Stimulated activated CD8-positive, alpha-beta memory T cell treated with anti-CD3 and anti-CD28 coated beads, Interleukin-7, amount 100 ng/mL, for 48 hours (primary cell): Measurements from ENCODE around the gene PTS.
A peak's percentile ranks its signal among the peaks of the same experiment; 100 is the strongest.

Experiments
- DNase-seq, 2 donors: peaks; one replicate each; pipeline ENCODE4 v3.0.0-alpha.2; 2020; ENCODE audit warnings: low read depth in 1 of 2; ENCODE audit errors: extremely low read depth in 1 of 2

PTS gene

DNA sequence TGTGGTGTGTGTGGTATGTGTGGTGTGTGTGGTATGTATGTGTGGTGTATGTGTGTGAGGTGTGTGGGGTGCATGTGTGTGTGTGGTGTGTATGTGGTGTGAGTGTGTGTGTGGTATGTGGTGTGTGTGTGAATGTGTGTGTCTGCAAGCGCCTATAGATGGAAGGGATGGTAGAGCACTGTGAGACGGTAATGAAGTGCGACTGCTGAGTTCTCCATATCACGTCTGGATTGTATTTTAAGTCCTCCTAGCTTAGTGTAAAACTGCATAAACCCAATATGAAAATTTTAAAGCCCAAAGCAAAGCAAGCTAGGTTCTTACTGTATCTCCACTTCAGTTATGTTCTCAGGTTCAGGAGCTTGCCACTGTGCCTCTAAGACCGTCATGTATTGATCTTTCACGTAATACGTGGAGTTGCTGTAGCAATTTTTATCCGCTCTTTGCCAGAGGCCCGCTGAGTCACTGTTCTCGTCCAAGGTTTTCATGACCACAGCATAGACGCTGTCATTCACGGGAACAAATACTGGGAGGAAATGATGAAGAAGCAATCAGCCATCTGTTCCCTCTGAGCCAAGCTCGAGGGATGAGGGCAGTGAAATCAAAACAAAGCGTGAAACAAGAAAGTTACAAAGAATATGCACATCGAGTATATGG lies 29.0 kb downstream of the PTS start:
- DNase-seq, result no peak

DNA sequence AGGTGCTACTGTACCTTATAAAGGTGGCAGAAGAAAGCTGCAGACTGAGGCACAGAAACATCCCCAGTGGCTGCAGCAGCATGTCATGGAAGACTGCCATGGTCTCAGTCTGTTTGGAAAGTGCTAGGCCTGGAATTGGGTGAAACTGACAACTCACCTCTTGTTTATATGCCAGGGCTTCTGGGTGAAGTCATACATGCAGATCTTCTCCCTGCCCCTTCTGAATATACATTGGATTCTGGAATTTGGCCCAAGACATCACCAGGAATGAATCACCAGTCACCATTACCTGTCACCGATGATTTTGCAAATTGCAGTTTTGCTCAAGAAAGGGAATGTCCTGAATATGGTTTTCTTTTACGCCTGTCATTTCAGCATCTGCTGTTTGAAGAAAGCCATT lies 34.3 kb downstream of the PTS start, which contains the start of gene PLET1:
TSS of gene PLET1 (minus strand) at position 371 of the 400 bp plus-strand sequence. CDS start at position 100, 271 bp downstream.
- DNase-seq, result no peak

DNA sequence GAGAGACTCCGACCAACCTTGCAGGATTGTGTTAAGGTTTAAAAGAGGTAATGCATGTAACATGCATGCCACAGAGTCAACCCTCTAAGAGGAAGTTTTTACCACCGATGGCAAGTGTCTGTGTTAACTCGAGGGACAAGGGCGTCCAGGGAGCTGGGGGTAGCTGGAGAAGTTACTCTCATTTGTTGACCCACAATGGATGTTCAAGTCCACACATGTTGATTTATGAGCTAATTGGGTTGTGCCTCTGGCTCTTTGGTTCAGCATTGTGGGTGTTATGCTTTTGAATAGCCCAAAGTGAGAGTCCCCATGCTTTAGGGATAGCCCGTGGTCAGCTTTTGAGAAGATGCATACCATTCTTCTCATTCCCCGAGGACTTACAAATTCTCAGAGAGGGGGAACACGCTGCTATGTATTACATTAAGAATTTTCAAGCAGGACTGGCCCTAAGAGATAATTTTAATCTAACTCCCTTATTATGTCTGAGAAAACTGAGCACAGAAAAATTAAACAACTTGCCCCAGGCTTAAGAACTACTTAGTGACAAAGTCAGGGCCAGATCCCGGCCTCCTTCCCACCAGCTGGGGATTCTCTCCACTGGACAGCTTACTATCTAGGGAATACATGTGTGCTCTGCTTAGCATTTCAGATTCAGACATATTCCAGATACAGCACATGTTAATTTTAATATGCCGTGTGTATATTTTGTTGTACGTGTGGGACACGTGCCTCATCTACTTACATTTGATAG lies 39.6 kb downstream of the PTS start:
- no peak for DNase-seq

DNA sequence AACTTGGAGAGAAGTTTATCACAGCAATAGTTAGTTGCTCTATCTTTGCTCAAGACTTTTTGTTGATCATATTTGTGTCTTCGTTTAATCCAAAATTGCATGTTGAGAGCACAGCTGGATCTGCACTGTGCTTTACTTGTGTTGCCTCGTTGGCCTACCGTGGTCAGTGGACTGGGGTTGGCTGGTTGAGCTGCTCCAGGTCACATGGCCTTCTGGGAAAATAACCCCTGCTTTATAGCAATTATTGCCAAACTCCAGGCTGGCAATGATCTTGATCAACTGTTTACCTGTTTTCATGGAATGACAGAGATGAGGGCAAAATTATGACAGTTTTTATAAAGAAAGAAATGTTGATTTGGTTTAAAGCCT lies 40.2 kb downstream of the PTS start:
- DNase-seq, result no peak

DNA sequence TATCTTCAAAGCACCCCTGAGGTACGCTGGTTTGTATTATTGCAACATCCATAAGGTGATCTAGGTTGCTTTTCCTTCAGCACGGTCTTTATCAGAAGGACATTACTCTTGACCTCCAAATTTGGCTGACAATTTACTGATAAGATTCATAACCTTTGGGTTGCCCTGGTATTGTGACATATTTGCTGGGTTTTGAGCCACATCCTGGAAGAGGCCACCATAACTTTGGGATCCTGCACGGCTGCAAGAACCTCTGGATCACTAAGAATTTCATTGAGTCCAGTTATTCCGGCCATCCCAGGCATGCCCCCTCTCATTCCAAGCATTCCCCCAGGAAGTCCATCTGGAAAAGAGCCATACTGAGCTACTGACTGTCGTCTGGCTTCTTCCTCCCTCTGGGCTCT lies 41.0 kb downstream of the PTS start:
- DNase-seq, result no peak

DNA sequence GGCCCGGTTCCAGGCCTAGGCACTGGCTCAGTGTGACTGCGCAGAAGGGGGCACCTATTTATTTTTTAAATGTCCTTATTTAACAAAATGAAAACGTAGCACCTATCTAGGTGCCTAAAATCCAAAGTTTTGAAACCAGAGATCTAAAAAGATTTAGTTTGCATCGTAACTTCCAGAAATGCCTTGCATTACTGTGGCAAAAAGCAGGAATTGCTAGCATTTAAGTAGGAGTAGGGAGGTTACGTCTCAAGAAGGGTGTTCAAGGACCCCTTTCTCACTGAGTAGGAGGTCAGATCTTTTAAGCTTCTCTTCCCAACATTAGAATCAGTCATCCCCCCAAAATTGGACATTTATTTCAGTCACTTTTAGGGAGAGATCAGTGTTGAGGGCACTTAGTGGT lies 42.2 kb downstream of the PTS start:
- no peak for DNase-seq

DNA sequence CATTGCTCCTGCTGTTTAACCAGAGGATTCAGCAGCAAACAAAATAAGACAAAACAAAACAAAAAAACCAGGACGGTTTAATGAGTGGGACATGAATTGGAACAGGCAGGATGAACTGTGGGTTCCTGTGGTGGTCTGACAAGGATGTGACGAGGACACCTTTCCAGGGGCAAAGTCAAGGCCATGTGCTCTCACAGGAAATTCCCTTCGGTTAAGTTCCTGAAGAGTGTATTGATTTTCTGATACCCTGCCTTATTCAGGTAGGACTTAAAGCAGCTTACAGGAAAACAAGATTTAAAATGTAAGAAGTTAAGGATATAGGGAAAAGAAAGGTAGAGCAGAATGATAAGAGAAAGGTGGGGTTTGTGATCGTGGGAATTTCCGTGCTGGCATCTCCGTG lies 42.9 kb downstream of the PTS start:
- DNase-seq, result no peak

DNA sequence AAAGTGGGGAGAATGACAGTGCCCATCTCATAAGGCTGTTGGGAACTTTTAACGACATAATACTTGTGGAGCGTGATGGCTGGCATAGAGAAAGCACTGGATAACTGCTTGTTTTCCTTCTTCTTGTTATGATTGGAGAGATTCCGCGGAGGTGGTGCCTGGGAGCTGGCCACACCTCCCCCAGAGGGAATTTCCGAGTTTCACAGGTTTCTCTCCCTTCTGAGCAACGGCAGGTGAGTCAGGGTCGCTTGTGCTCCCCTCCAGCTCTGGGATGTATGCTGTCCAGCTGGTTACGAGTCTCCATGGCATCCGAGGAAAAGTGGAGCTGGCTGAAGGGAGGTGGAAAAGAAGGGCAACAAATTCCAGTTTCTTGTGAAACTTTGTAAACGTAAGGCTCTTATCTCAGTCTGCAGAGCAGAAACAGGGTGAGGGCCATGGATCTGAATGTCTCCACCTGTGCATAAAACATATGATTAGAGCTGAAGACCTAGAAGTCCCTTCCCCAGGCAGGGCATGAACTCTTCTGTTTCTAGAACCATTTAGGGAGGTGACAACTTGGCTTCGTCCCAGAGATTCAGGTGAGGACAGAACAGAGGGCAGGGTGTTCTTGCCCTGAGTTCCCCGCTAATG lies 44.4 kb downstream of the PTS start:
- DNase-seq, result no peak

DNA sequence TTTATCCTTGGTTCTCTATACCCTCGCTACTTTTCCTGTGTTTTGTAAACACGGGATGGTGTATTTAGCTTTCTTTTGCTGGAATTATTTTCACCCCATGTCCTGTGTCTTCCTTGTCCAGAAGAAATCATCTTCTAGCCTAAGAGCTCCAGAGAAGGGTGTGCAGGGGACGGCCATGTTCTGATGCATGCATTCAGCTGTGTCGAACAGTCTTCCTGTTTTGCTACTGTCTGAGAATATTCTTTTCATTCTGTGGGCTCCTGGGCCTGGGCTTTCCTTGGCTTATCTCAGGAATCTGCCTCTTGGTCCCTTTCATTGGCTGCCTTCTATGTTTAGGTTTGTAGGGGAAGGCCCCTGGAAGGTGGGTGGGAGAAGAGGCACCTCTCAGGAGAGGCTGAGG lies 45.0 kb downstream of the PTS start:
- no peak for DNase-seq

DNA sequence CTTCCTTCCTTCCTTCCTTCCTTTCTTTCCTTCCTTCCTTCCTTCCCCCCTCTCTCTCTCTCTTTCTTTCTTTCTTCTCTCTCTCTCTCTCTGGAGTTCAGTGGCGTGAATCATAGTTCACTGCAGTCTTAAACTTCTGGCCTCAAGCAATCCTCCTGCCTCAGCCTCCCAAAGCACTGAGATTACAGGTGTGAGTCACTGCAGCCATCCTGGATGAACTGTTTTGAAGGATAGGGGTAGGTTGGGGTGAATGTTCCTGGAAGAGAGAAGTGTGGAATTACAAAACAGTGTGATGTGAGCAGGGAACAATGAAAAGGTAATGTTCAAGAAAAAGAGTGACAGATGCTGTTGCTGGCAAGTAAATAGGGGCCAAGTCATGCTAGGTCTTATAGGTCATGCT lies 46.8 kb downstream of the PTS start:
- DNase-seq, result no peak

DNA sequence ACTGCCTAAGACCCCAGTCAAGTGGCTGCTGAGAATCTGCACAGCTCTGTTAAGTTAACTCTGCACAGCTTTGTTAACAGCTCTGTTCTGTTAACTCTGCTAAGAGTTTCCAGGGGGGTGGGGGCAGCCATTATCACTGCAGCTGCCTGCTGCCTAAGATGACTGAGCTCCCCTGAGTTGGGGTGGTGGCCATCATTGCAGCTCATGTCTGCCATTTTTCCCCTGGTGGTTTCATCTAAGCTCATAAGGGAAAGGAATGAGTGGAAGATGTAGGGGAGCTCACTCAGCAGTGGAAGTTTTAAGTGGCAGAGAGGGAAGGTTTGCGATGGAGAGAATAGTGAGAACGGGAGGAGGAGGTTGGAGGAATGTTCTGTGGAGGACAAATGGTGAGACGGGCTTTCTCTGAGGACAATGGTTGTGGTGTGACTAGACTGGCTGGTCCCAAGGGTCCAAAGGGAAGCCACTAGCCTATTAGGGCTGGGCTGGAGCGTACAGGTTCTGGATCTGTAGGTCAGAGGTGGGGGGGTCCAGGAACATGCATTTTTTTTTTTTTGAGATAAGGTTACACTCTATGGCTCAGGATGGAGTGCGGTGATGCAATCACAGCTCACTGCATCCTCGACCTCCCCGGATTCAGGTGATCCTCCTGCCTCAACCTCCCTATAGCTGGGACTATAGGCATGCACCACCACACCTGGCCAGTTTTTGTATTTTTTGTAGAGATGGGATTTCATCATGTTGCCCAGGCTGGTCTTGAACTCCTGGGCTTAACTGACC lies 48.0 kb downstream of the PTS start:
- DNase-seq, result no peak

DNA sequence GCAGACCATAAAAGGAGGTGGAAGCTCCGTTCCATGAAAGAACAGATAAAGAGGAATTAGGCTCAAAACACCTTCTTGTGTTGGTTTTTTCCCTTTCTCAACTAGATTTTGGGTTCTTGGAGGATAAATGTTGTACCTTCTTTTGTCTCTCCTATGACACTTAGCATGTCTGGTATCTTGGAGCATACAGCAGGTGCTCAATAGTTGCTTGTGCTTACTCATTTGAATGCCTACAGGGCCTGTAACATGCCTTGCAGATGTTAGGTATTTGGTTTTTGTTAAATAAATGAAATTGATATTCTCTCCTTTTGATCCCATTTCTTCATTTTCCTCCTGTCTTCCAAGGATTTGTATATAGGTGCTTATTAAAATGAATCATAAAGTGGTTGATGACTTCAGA lies 50.8 kb downstream of the PTS start:
- no peak for DNase-seq

DNA sequence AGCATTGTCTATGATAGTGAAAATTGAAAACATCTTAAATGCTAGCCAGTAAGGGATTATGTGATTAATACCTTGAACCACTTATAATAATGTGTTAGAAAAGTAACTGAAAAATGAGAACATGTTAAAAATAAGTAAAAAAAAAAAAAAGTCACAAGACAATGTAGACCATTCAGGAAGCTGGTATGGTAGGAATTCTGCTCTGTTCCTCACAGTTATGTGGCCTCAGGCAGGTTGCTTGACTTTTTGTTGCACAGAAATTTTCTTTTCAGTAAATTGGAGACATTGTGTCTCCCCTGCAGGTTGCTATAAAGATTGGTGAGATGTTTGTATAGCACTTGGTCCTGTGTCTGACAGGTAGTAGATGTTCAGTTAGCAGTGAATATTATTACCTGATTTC lies 51.7 kb downstream of the PTS start:
- no peak for DNase-seq

DNA sequence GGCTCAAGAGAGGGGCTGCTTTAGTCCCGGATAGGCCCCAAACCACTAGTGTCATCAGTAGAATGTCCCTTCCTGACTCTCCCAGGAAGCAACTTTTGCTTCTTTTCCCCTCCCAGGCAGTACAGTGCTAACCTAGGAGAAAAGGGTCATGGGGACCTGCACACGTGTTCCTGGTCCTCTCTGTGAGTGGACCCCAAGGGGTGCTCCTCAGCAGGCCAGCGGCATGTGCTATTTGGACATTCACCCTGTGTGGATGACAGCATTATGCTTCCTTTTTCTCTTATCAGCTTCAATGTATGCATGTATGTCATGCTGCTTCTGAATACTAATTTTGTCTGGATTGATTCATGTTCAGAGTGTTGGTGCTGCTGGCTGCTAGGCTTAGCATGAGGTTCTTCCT lies 52.6 kb downstream of the PTS start:
- DNase-seq, result no peak

DNA sequence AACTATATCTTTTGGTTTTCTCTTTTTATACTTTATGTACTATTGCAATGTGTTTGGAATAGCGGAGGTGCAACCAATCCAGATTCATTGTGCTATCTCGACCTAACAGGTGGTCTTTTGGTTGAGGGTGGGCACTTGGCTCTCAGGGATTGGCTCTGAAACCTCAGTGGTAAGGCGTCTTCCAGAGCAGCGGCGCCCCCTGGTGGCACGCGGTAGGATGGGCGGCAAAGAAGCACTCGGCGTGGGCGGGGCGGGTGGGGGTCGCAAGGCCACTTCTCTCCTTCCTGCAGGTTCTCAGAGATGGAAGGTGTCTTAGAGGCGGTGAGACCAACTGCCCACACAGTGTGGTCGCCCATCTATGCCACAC lies 53.7 kb downstream of the PTS start:
- peak; percentile 54 to 55 for DNase-seq

DNA sequence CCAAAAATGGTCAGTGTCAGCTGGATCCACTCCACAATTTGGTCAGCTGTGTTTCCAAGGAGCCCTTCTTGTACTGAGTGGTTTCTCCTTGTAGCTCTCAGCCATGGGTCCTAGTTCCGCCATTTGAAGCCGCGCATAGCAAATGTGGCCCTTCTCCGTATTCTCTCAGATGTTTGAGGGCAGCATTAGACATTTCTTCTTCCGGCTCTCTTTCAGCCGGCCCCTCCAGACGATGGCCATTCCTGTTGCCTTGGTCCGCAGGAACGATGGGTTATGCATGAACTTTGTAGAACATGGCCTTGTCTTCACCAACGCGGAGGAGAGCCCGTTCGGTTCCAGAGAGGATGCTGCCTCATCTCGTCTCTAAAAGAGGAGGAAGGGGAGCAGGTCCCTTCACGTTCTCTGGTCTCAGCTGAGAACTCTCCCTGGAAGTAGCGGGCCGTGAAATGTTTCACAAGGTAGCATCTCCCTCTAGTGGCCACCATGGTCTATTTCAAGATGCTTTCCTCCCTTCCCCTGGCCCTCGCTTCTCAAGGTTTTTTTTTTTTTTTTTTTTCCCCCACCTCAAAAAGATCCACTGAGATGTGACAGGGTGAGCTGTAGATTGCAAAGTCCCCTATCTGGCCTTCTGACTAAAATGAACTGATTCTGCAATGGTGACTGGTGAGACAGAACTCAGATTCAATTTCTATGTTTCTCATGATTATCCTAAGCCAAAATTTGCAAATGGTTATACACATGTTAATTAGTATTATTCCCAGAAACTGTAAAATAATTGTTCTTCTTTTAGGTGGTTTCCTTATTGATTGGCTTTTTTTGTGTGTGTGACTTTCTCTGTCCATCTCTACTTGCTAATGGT lies 54.3 kb downstream of the PTS start:
- DNase-seq, result peak; percentile 17 to 51

DNA sequence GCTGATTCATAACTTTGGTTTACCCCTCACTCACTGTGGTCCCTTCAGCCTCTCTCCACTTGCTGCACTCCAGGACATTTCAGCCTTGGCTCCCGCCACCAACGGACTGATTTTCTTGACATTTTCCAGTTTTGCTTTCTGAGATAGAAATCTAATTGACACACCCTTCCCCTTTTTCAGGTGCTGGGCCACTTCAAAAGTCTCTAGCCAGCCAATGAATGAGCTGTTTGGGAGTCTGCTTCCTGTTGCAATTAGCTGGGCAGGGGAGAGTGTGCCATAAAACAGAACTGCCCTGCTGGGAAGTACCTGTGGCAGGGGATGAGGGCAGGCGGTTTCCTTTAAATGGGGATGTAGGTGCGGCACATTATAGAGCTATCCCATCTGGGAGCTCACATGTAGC lies 55.5 kb downstream of the PTS start:
- no peak for DNase-seq
